Hepatocyte (in vitro differentiated cells): Measurements from ENCODE around the gene ZFYVE26. TPM values are rescaled to one million over a fixed set of nuclear protein-coding genes. Genes with fewer than 3 reads are reported as not detected.

ENCODE experiments used
- DNase-seq: peaks from one replicate; pipeline ENCODE4 v3.0.0-alpha.2; 2016; ENCODE audit warnings: low spot score
- H2AFZ ChIP-seq: fragments of 200-600 bp; sonication (generic); 2 replicates; pipeline ENCODE4 v1.6.0; 2016; ENCODE audit warnings: antibody characterized with exemption, mild to moderate bottlenecking
- H3K27ac ChIP-seq: fragments of 200-600 bp; sonication (generic); 2 replicates; pipeline ENCODE4 v1.5.1; 2016; ENCODE audit warnings: mild to moderate bottlenecking
- H3K27me3 ChIP-seq: fragments of 200-600 bp; sonication (generic); 2 replicates; pipeline ENCODE4 v1.6.1; 2016
- H3K36me3 ChIP-seq: fragments of 200-600 bp; sonication (generic); replicated peaks from 2 replicates; pipeline ENCODE4 v1.5.1; 2016; ENCODE audit warnings: low read depth; ENCODE audit not compliant: insufficient read depth
- H3K4me1 ChIP-seq: fragments of 200-600 bp; sonication (generic); 2 replicates; pipeline ENCODE4 v1.5.1; 2016; ENCODE audit warnings: mild to moderate bottlenecking, moderate library complexity; ENCODE audit not compliant: insufficient read depth
- H3K4me2 ChIP-seq: fragments of 200-600 bp; sonication (generic); 2 replicates; pipeline ENCODE4 v1.6.0; 2016
- H3K4me3 ChIP-seq: fragments of 200-600 bp; sonication (generic); 2 replicates; pipeline ENCODE4 v1.5.1; 2016; ENCODE audit warnings: mild to moderate bottlenecking
- H3K79me2 ChIP-seq: fragments of 200-600 bp; sonication (generic); 2 replicates; pipeline ENCODE4 v1.6.0; 2017; ENCODE audit warnings: mild to moderate bottlenecking
- H3K9me2 ChIP-seq: fragments of 200-600 bp; sonication (generic); replicated peaks from 2 replicates; pipeline ENCODE4 v1.6.0; 2017; ENCODE audit warnings: mild to moderate bottlenecking; ENCODE audit not compliant: insufficient read depth
- H3K9me3 ChIP-seq: fragments of 200-600 bp; sonication (generic); 2 replicates; pipeline ENCODE4 v1.5.1; 2016; ENCODE audit warnings: low read depth, mild to moderate bottlenecking
- H4K20me1 ChIP-seq: fragments of 200-600 bp; sonication (generic); 2 replicates; pipeline ENCODE4 v1.6.0; 2016; ENCODE audit warnings: mild to moderate bottlenecking; ENCODE audit not compliant: insufficient read depth, poor library complexity, severe bottlenecking
- EZH2 ChIP-seq: fragments of 200-600 bp; sonication (generic); IDR thresholded peaks from 2 replicates; pipeline ENCODE4 v1.6.1; 2016; ENCODE audit warnings: antibody characterized with exemption, mild to moderate bottlenecking, borderline replicate concordance
- EZH2phosphoT487 ChIP-seq: fragments of 200-600 bp; sonication (generic); IDR thresholded peaks from one replicate; pipeline ENCODE4 v1.6.1; 2018; ENCODE audit warnings: antibody characterized with exemption, mild to moderate bottlenecking, low read depth, moderate library complexity; ENCODE audit not compliant: unreplicated experiment, severe bottlenecking
- WGBS: methylation state at CpG from one replicate; pipeline ENCODE4 v1.1.6; 2016; ENCODE audit warnings: low lambda C conversion rate; ENCODE audit errors: missing lambda C conversion rate; 5-methylcytosine and 5-hydroxymethylcytosine counted together
- polyA plus RNA-seq: library from polyadenylated mRNA; unstranded; fragments of >200 nt; fragmentation: Nextera tagmentation; extraction: Ambion mirVana; gene quantifications from 2 replicates; pipeline ENCODE4 v1.2.1, GENCODE V29; 2016
- total RNA-seq: library from RNA; depleted of rRNA; stranded (reverse); fragments of >200 nt; gene quantifications from 2 replicates; pipeline ENCODE4 v1.2.3, GENCODE V29; 2014
- TF ChIP-seq, protein P1 (sequence below): fragments of 200-600 bp; sonication (generic); IDR thresholded peaks from 2 replicates; pipeline ENCODE4 v1.5.1; 2016; ENCODE audit warnings: antibody characterized with exemption, mild to moderate bottlenecking; ENCODE audit not compliant: poor library complexity

ZFYVE26 gene
- total and polyA plus RNA-seq, 2 experiments from 2014 or later: 5.5 to 32.3 TPM

DNA sequence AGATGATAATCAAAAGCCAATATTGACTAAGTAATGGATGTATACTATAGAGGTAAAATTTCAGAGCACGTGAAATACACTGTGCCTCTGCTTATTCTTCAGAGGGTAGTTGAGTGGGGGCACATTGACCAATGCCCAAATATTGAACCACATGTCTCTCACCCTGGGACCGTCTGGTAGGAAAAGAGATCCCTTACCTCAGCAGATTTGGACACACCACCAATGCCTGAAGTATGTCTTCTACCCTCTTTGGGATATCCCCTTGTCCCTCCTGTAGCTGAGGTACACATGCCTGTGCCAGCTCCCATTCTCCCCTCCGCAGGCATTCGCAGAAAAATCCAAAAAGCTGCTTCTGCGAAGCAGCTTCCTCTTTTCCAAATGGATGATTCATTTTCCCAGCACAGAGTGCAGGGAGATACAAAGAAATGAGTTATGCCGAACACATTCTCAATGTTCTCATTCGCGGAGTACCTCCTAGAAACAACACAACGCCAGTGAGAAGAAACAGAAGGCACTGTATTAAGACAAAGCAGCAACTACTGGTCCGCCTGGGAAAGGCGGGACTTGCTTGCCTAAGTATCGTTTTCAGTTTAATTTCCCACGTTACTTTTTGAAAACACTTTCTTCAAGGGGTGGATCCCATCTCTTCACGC, 691 bp downstream of the ZFYVE26 start:
- Histone ChIP-seq H3K79me2 (peaks cover 34% of the 10 kb centered on the region), H3K27ac (peak overlapping the region; percentile 75), H3K4me1 (peaks cover 12% of the 10 kb centered on the region), H3K27me3 (no peaks in the 10 kb centered on the region), H2AFZ (peak overlapping the region; percentile 64), H3K4me2 (peak overlapping the region; percentile 91), H3K9me3 (no peaks in the 10 kb centered on the region), H3K4me3 (peak overlapping the region; percentile 78), H4K20me1 (no peaks in the 10 kb centered on the region), H3K9me2 (no peaks in the 10 kb centered on the region), H3K36me3 (no peaks in the 10 kb centered on the region)
- WGBS: 5% methylated on average over 14 of the region's 14 CpGs
- no peak for TF ChIP-seq EZH2
- no peak for TF ChIP-seq EZH2phosphoT487
- TF ChIP-seq, protein P1, sequence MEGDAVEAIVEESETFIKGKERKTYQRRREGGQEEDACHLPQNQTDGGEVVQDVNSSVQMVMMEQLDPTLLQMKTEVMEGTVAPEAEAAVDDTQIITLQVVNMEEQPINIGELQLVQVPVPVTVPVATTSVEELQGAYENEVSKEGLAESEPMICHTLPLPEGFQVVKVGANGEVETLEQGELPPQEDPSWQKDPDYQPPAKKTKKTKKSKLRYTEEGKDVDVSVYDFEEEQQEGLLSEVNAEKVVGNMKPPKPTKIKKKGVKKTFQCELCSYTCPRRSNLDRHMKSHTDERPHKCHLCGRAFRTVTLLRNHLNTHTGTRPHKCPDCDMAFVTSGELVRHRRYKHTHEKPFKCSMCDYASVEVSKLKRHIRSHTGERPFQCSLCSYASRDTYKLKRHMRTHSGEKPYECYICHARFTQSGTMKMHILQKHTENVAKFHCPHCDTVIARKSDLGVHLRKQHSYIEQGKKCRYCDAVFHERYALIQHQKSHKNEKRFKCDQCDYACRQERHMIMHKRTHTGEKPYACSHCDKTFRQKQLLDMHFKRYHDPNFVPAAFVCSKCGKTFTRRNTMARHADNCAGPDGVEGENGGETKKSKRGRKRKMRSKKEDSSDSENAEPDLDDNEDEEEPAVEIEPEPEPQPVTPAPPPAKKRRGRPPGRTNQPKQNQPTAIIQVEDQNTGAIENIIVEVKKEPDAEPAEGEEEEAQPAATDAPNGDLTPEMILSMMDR: no peak
- DNase-seq: peak; percentile 46

DNA sequence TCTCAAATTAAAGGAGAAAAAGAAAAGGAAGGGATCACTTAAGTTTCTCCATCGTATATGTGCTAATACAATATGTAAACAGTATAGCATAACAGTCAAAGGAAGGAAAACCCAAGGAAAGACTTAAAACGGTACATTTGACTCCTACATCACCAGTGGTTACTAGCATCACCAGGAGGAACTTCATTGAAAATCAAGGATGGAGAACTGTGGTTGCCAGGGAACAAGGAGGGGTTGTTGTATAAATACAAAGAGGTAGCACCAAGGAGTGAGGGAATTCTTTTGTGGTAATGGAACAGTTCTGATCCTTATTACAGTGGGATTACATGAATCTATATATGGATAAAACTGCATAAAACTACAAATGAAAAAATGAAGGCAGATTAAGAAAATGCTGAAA, 1.6 kb downstream of the ZFYVE26 start:
- TF ChIP-seq EZH2phosphoT487 (no peak), EZH2 (no peak)
- TF ChIP-seq, protein P1: no peak
- 83% methylated on average over 2 of the region's 2 CpGs for WGBS
- Histone ChIP-seq H3K79me2 (peaks cover 34% of the 10 kb centered on the region), H2AFZ (no peak overlapping the region), H3K4me3 (no peak overlapping the region), H3K4me2 (peak overlapping the region; percentile 91), H3K9me3 (no peaks in the 10 kb centered on the region), H3K9me2 (no peaks in the 10 kb centered on the region), H4K20me1 (no peaks in the 10 kb centered on the region), H3K36me3 (no peaks in the 10 kb centered on the region), H3K27me3 (no peaks in the 10 kb centered on the region), H3K27ac (no peak overlapping the region), H3K4me1 (peaks cover 12% of the 10 kb centered on the region)
- no peak for DNase-seq

DNA sequence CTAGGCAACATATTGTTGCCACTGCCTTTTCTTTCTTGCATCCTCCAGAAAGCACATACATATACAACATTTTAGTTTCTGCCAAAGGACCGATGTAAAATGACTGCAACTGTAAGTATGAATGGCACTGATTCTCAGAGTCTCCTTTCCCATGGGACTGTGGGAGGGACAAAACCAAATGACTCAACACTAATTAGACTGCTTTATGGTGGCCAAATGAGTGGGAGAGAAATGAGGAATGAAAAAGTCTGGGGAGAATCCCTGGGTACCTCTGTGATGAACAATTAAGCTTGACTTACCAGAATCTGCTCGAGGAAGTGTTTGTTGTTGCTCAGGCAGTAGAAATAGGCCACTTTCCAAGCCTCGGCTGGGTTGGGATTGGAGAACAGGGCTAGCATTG, 10.1 kb downstream of the ZFYVE26 start:
- H3K9me3 ChIP-seq: no peaks in the 10 kb centered on the region
- H4K20me1 ChIP-seq: no peaks in the 10 kb centered on the region
- H3K27me3 ChIP-seq: no peaks in the 10 kb centered on the region
- no peaks in the 10 kb centered on the region for H3K4me1 ChIP-seq
- no peaks in the 10 kb centered on the region for H3K9me2 ChIP-seq
- 90% methylated on average over 3 of the region's 3 CpGs for WGBS
- no peak for DNase-seq
- no peak overlapping the region for H3K4me3 ChIP-seq
- peaks cover 4% of the 10 kb centered on the region for H3K36me3 ChIP-seq
- no peak overlapping the region for H3K4me2 ChIP-seq
- TF ChIP-seq EZH2: no peak
- no peak for TF ChIP-seq EZH2phosphoT487
- TF ChIP-seq, protein P1: no peak
- peaks cover 3% of the 10 kb centered on the region for H3K79me2 ChIP-seq
- no peak overlapping the region for H2AFZ ChIP-seq
- H3K27ac ChIP-seq: no peak overlapping the region
